Liver (tissue), 3 donors: Measurements from ENCODE around the gene SAFB2.

Experiments used
- CTCF ChIP-seq: fragments of 150-350 bp; IDR thresholded peaks from 2 replicates; pipeline ENCODE4 v1.5.1; 2017; ENCODE audit warnings: improper control_type of control experiment, low read depth, low read length; ENCODE audit not compliant: missing input control
- EGR1 ChIP-seq, 2 donors: IDR thresholded peaks; 2 replicates each; pipeline ENCODE4 v1.6.1; 2016 to 2018; ENCODE audit warnings: antibody characterized with exemption in 2 of 2, low read depth in 2 of 2
- GABPA ChIP-seq, 2 donors: IDR thresholded peaks in 1 of 2; conservative IDR thresholded peaks in 1 of 2; 2 replicates each; pipeline ENCODE4 v1.6.1; 2016; ENCODE audit warnings: antibody characterized with exemption in 2 of 2, mild to moderate bottlenecking in 1 of 2, moderate library complexity in 1 of 2
- HNF4G ChIP-seq: IDR thresholded peaks from 2 replicates; pipeline ENCODE4 v1.6.1; 2016; ENCODE audit warnings: antibody characterized with exemption
- TAF1 ChIP-seq: conservative IDR thresholded peaks from 2 replicates; pipeline ENCODE4 v1.6.1; 2016; ENCODE audit warnings: antibody characterized with exemption, mild to moderate bottlenecking
- YY1 ChIP-seq: IDR thresholded peaks from 2 replicates; pipeline ENCODE4 v1.6.1; 2016; ENCODE audit warnings: antibody characterized with exemption, mild to moderate bottlenecking
- donor health status: healthy.
- donor health status: healthy.

GRCh38 chr19:5579697-5580096, 42.9 kb downstream of the SAFB2 start:
- TF ChIP-seq EGR1 (IDR thresholded peaks at IDR 0.05; ENCODE audit: low read depth in 2 of 2) (no peak), CTCF (no peak), TAF1 (no peak), HNF4G (no peak), GABPA (IDR thresholded peaks at IDR 0.05 in 1 of 2, conservative IDR thresholded peaks at IDR 0.05 in 1 of 2) (no peak), YY1 (no peak)
